Kidney (tissue), 14 donors: Measurements from ENCODE around the gene STAT5B. TPM values are rescaled to one million over a fixed set of nuclear protein-coding genes. Genes with fewer than 3 reads are reported as not detected.

ENCODE experiments used
- DNase-seq, 5 donors: peaks; one replicate each; pipeline ENCODE4 v3.0.0-alpha.2; 2013 to 2020
- FAIRE-seq: peaks from 2 replicates; lab custom pipeline; 2012; peaks lifted over from hg19 to GRCh38; lab: Jason Lieb, UNC
- H3K27ac ChIP-seq, 2 donors: one replicate each; pipeline ENCODE4 v1.7.0; 2013; ENCODE audit warnings: low read depth in 2 of 2, low read length in 2 of 2, inconsistent platforms in 1 of 2
- H3K27me3 ChIP-seq: one replicate; pipeline ENCODE4 v1.7.1; 2013; ENCODE audit warnings: low read length, inconsistent platforms; ENCODE audit not compliant: control insufficient read depth, insufficient read depth
- H3K36me3 ChIP-seq, 3 donors: one replicate each; pipeline versions ENCODE4 v1.7.0 to v1.7.1; 2013; ENCODE audit warnings: low read length in 3 of 3, control low read depth in 1 of 3, inconsistent platforms in 1 of 3; ENCODE audit not compliant: insufficient read depth in 3 of 3, control insufficient read depth in 2 of 3
- H3K4me1 ChIP-seq, 3 donors: one replicate each; pipeline versions ENCODE4 v1.7.0 to v1.7.1; 2013; ENCODE audit warnings: low read length in 3 of 3, inconsistent platforms in 1 of 3, low read depth in 1 of 3; ENCODE audit not compliant: control insufficient read depth in 2 of 3, insufficient read depth in 2 of 3
- H3K4me3 ChIP-seq, 3 donors: one replicate each; pipeline versions ENCODE4 v1.7.0 to v1.8.1; 2013; ENCODE audit warnings: low read length in 3 of 3, control low read depth in 1 of 3, inconsistent platforms in 1 of 3
- H3K9ac ChIP-seq, 3 donors: one replicate each; pipeline versions ENCODE4 v1.7.0 to v1.7.1; 2013; ENCODE audit warnings: low read length in 3 of 3, control low read depth in 1 of 3, inconsistent platforms in 1 of 3
- H3K9me3 ChIP-seq, 3 donors: one replicate each; pipeline versions ENCODE4 v1.7.0 to v1.7.1; 2013; ENCODE audit warnings: low read length in 3 of 3, control low read depth in 1 of 3, inconsistent platforms in 1 of 3; ENCODE audit not compliant: control insufficient read depth in 2 of 3, insufficient read depth in 1 of 3
- intact Hi-C: fragments of 100-400 bp; cut with DNase I; formaldehyde crosslinking; loops from one replicate; pipeline ENCODE4 v1.11.1; 2022
- polyA plus RNA-seq: library from polyadenylated mRNA; stranded (reverse); fragments of 350-450 nt; fragmentation: Illumina TruSeq; extraction: RNeasy Lipid Tissue Mini Kit (QIAGEN cat#74804); gene quantifications from one replicate; pipeline ENCODE4 v1.2.3, GENCODE V29; 2014; ENCODE audit warnings: low read depth, low replicate concordance; ENCODE audit not compliant: insufficient read depth
- total RNA-seq: library from RNA; stranded (reverse); fragmentation: NEBNext Ultra II Directional; extraction: Animal tissue kit (Norgen Biotek cat#: 25700); gene quantifications from one replicate; pipeline ENCODE4 v1.2.1, GENCODE V29; 2021
- TF ChIP-seq, protein P1 (sequence below): IDR thresholded peaks from 3 replicates; pipeline ENCODE4 v1.5.1; 2012; ENCODE audit warnings: mild to moderate bottlenecking, moderate library complexity, borderline replicate concordance; ENCODE audit not compliant: insufficient read depth; ENCODE audit errors: extremely low read depth
- donor health status: control.
- donor health status: control.
- donor health status: control.
- donor health status: control.
- donor health status: control.
- donor health status: DM: yes; HTN: yes; CAD: no.
- donor health status: Normal renal cell carcinoma (clear cell type).

The STAT5B gene
- total and polyA plus RNA-seq, 2 donors from 2014 or later, result 20.4 to 68.0 TPM

- no peak overlapping the region for H3K4me3 ChIP-seq
- H3K9me3 ChIP-seq, result no peaks in the 10 kb centered on the region
- DNase-seq (no peak), FAIRE-seq (no peak)
- no peaks in the 10 kb centered on the region for H3K27me3 ChIP-seq
- TF ChIP-seq, protein P1, sequence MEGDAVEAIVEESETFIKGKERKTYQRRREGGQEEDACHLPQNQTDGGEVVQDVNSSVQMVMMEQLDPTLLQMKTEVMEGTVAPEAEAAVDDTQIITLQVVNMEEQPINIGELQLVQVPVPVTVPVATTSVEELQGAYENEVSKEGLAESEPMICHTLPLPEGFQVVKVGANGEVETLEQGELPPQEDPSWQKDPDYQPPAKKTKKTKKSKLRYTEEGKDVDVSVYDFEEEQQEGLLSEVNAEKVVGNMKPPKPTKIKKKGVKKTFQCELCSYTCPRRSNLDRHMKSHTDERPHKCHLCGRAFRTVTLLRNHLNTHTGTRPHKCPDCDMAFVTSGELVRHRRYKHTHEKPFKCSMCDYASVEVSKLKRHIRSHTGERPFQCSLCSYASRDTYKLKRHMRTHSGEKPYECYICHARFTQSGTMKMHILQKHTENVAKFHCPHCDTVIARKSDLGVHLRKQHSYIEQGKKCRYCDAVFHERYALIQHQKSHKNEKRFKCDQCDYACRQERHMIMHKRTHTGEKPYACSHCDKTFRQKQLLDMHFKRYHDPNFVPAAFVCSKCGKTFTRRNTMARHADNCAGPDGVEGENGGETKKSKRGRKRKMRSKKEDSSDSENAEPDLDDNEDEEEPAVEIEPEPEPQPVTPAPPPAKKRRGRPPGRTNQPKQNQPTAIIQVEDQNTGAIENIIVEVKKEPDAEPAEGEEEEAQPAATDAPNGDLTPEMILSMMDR, result no peak
- H3K27ac ChIP-seq, result no peak overlapping the region
- no peak overlapping the region for H3K9ac ChIP-seq
- H3K4me1 ChIP-seq, result peaks cover 7 to 31% (median 16%) of the 10 kb centered on the region in 3 donors
- intact Hi-C loops, result no loop called here
- peaks cover 0 to 25% (median 12%) of the 10 kb centered on the region in 3 donors for H3K36me3 ChIP-seq
Observed at GRCh38 chr17:42309142-42309541, 33.0 kb upstream of the STAT5B start.

DNA sequence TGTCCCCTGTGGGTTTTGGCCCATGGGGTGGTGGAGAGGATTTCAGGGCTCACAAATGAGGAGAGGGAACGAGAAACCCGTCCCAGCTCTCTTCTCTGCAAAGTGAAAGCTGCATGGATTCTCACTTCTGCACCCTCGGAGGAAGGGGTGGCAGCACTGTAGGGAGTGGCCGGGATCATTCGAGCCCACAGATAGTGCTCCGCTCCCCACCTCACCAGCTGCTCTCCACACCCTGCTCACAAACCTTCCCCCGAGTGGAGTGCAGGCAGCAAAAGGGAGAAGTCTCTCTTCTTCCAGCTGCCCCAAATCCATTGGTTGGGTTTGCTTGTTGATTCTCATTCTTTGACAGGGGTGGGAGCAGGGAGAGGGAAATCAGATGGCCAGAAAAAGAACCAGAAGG lies 32.3 kb upstream of the STAT5B start:
- no peak overlapping the region for H3K9ac ChIP-seq
- DNase-seq (no peak), FAIRE-seq (no peak)
- H3K36me3 ChIP-seq, result peaks cover 0 to 28% (median 10%) of the 10 kb centered on the region in 3 donors
- H3K9me3 ChIP-seq, result no peaks in the 10 kb centered on the region
- no peak overlapping the region for H3K4me3 ChIP-seq
- TF ChIP-seq, protein P1, result no peak
- no peaks in the 10 kb centered on the region for H3K27me3 ChIP-seq
- intact Hi-C loops, result no loop called here
- H3K27ac ChIP-seq, result no peak overlapping the region
- peaks cover 7 to 24% (median 16%) of the 10 kb centered on the region in 3 donors for H3K4me1 ChIP-seq

GRCh38 chr17:42307362-42307927 lies 31.3 kb upstream of the STAT5B start:
- Histone ChIP-seq H3K9me3 (no peaks in the 10 kb centered on the region), H3K4me1 (peaks cover 7 to 20% (median 16%) of the 10 kb centered on the region in 3 donors), H3K27ac (no peak overlapping the region), H3K27me3 (no peaks in the 10 kb centered on the region), H3K9ac (no peak overlapping the region), H3K36me3 (peaks cover 0 to 28% (median 9%) of the 10 kb centered on the region in 3 donors), H3K4me3 (no peak overlapping the region)
- FAIRE-seq (no peak), DNase-seq (no peak)
- intact Hi-C loops, result no loop called here
- TF ChIP-seq, protein P1, result no peak

GRCh38 chr17:42306385-42306667 lies 30.1 kb upstream of the STAT5B start:
- Histone ChIP-seq H3K9ac (no peak overlapping the region), H3K4me1 (peaks cover 5 to 13% (median 9%) of the 10 kb centered on the region in 3 donors), H3K27ac (peak overlapping the region in 1 of 2 donors; percentile 61), H3K4me3 (no peak overlapping the region), H3K36me3 (peaks cover 0 to 32% (median 18%) of the 10 kb centered on the region in 3 donors), H3K9me3 (no peaks in the 10 kb centered on the region), H3K27me3 (no peaks in the 10 kb centered on the region)
- FAIRE-seq, result no peak
- TF ChIP-seq, protein P1, result no peak
- DNase-seq, result no peak
- intact Hi-C loops, result no loop called here
